DOHH2 (cell line): ENCODE results near the gene SLC6A19.

Experiments used
- H3F3A ChIP-seq: fragments of 200-600 bp; sonication (generic), shearing (Covaris generic); 2 replicates; pipeline ENCODE4 v1.6.0; 2016; ENCODE audit warnings: antibody characterized with exemption, mild to moderate bottlenecking; ENCODE audit not compliant: control insufficient read depth, insufficient read depth
- H3K27ac ChIP-seq: fragments of 200-600 bp; sonication (generic); 2 replicates; pipeline ENCODE4 v1.5.1; 2014; ENCODE audit warnings: low read depth, mild to moderate bottlenecking, low read length, moderate library complexity
- H3K27me3 ChIP-seq: fragments of 200-600 bp; sonication (generic); 2 replicates; pipeline ENCODE4 v1.6.1; 2014; ENCODE audit warnings: mild to moderate bottlenecking, low read length, mixed read lengths; ENCODE audit not compliant: control insufficient read depth
- H3K36me3 ChIP-seq: fragments of 200-600 bp; sonication (generic); 2 replicates; pipeline ENCODE4 v1.6.1; 2014; ENCODE audit warnings: mild to moderate bottlenecking, low read length, moderate library complexity, mixed read lengths; ENCODE audit not compliant: control insufficient read depth
- H3K4me1 ChIP-seq: fragments of 200-600 bp; sonication (generic); 2 replicates; pipeline ENCODE4 v1.6.1; 2014; ENCODE audit warnings: mild to moderate bottlenecking, low read length, mixed read lengths; ENCODE audit not compliant: control insufficient read depth
- H3K4me2 ChIP-seq: fragments of 200-600 bp; sonication (generic); 2 replicates; pipeline ENCODE4 v1.6.0; 2014; ENCODE audit warnings: mild to moderate bottlenecking, low read length, moderate library complexity
- H3K4me3 ChIP-seq: fragments of 200-600 bp; sonication (generic); 2 replicates; pipeline ENCODE4 v1.5.1; 2014; ENCODE audit warnings: mild to moderate bottlenecking, low read length, mixed read lengths
- H3K79me2 ChIP-seq: fragments of 200-600 bp; sonication (generic); 2 replicates; pipeline ENCODE4 v1.6.1; 2014; ENCODE audit warnings: mild to moderate bottlenecking, low read length, mixed read lengths; ENCODE audit not compliant: control insufficient read depth
- H3K9me2 ChIP-seq: fragments of 200-600 bp; sonication (generic); replicated peaks from 2 replicates; pipeline ENCODE4 v1.6.1; 2014; ENCODE audit warnings: mild to moderate bottlenecking, low read length, mixed read lengths; ENCODE audit not compliant: control insufficient read depth
- H3K9me3 ChIP-seq: fragments of 200-600 bp; sonication (generic); 2 replicates; pipeline ENCODE4 v1.6.1; 2014; ENCODE audit warnings: antibody characterized with exemption, low read length, mixed read lengths; ENCODE audit not compliant: control insufficient read depth, insufficient read depth
- H4K20me1 ChIP-seq: fragments of 200-600 bp; sonication (generic); 2 replicates; pipeline ENCODE4 v1.6.0; 2014; ENCODE audit warnings: low read depth, mild to moderate bottlenecking, antibody characterized with exemption, low read length, moderate library complexity; ENCODE audit not compliant: control insufficient read depth, insufficient read depth
- CTCF ChIP-seq: fragments of 200-600 bp; sonication (generic); IDR thresholded peaks from one replicate; pipeline ENCODE4 v1.5.1; 2014; ENCODE audit warnings: antibody characterized with exemption, mild to moderate bottlenecking, low read depth, low read length; ENCODE audit not compliant: poor library complexity, severe bottlenecking
- EZH2phosphoT487 ChIP-seq: fragments of 200-600 bp; sonication (generic); IDR thresholded peaks from 2 replicates; pipeline ENCODE4 v1.6.1; 2017; ENCODE audit warnings: borderline replicate concordance, mild to moderate bottlenecking, antibody characterized with exemption, low read length, moderate library complexity, mixed read lengths

The SLC6A19 gene

GRCh38 chr5:1177826-1178528 is 23.4 kb upstream of the SLC6A19 start:
- no peaks in the 10 kb centered on the region for H3K9me2 ChIP-seq
- no peaks in the 10 kb centered on the region for H3F3A ChIP-seq
- no peak overlapping the region for H3K4me3 ChIP-seq
- H3K27ac ChIP-seq = no peak overlapping the region
- no peak for TF ChIP-seq EZH2phosphoT487
- no peak for TF ChIP-seq CTCF
- no peaks in the 10 kb centered on the region for H3K36me3 ChIP-seq
- no peaks in the 10 kb centered on the region for H3K4me1 ChIP-seq
- H3K79me2 ChIP-seq = no peaks in the 10 kb centered on the region
- H3K9me3 ChIP-seq = no peaks in the 10 kb centered on the region
- no peaks in the 10 kb centered on the region for H3K27me3 ChIP-seq
- no peaks in the 10 kb centered on the region for H4K20me1 ChIP-seq
- H3K4me2 ChIP-seq = no peak overlapping the region

GRCh38 chr5:1178529-1179382 is 22.6 kb upstream of the SLC6A19 start:
- no peaks in the 10 kb centered on the region for H4K20me1 ChIP-seq
- no peak overlapping the region for H3K4me2 ChIP-seq
- H3F3A ChIP-seq = no peaks in the 10 kb centered on the region
- no peaks in the 10 kb centered on the region for H3K79me2 ChIP-seq
- H3K27ac ChIP-seq = no peak overlapping the region
- TF ChIP-seq CTCF (no peak), EZH2phosphoT487 (no peak)
- no peaks in the 10 kb centered on the region for H3K9me3 ChIP-seq
- no peak overlapping the region for H3K4me3 ChIP-seq
- H3K27me3 ChIP-seq = no peaks in the 10 kb centered on the region
- no peaks in the 10 kb centered on the region for H3K4me1 ChIP-seq
- H3K9me2 ChIP-seq = no peaks in the 10 kb centered on the region
- no peaks in the 10 kb centered on the region for H3K36me3 ChIP-seq

GRCh38 chr5:1179383-1179715 is 22.0 kb upstream of the SLC6A19 start:
- TF ChIP-seq EZH2phosphoT487 (no peak), CTCF (no peak)
- Histone ChIP-seq H3K9me3 (no peaks in the 10 kb centered on the region), H3K27me3 (no peaks in the 10 kb centered on the region), H3K27ac (no peak overlapping the region), H3K4me3 (no peak overlapping the region), H3K9me2 (no peaks in the 10 kb centered on the region), H3K36me3 (no peaks in the 10 kb centered on the region), H3K4me2 (no peak overlapping the region), H3K79me2 (no peaks in the 10 kb centered on the region), H3K4me1 (no peaks in the 10 kb centered on the region), H3F3A (no peaks in the 10 kb centered on the region), H4K20me1 (no peaks in the 10 kb centered on the region)
